NCI-H345 treated with DMSO at 0.1 percent for 48 hours (cell line): ENCODE measurements around the gene FXYD5.
"Not testable (repeated sequence)": the region's sequence is repeated elsewhere in the genome, so short reads cannot be mapped to it uniquely, and the experiment has no call there.

ENCODE experiments used
- DNase-seq: peaks from one replicate; lab custom pipeline; 2025; ENCODE audit not compliant: unreplicated experiment; lab: John Stamatoyannopoulos, UW

FXYD5 gene

DNA sequence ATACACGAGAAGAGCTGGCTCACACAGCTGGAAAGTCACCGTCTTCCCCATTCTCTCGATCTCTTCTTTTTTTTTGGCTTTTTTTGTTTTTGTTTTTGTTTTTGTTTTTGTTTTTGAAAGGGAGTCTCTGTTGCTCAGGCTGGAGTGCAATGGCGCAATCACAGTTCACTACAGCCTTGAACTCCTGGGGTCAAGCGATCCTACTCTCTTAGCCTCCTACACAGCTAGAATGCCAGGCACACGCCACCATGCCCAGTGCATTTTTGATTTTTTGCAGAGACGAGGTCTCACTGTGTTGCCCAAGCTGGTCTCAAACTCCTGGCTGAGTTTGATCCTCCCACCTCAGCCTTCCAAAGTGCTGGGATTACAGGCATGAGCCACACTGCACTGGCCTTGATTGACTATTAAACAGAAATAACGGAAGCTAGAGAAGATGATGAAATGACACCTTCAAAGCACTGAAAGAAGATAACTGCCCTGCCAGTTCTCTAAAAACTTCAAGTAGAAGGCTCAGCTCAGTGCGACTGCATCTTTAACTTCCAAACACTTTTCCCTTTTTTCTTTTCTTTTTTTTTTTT is 34.9 kb upstream of the FXYD5 start:
- DNase-seq, result no peak

DNA sequence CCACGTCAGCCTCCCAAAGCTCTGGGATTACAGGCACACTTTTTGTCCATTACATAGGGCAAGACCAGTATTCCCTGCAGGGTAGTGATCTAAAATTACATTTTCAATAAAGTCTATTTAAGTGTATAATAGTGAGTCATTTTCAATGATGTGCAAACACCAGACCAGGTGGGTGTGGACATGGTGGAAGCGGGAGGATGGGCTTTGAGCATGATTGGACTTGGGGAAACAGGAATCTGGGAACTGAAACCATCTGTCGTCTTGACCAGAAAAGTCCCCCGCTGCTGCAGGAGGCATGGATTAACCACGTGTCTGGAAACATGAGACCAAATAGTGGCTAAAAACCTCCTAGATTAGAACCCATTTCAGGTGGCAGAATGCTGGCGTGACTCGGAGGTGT is 34.0 kb upstream of the FXYD5 start:
- no peak for DNase-seq

DNA sequence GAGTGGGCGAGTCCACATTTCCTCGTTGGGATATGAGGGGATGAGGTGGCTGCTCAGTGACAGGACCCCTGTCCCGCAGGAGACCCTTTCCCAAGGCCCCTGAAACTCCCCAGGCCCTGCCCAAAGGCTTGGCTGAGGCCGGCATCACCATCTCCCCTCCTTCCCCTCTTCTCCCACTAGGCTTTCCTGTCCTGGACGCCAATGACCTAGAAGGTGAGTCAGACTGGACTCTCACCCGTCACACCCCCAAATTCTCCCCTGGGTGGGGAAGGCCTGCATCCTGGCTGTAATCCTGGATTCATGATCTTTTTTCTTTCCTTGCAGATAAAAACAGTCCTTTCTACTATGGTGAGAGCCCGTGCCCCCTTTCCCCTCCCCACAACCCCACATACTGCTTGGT is 33.6 kb upstream of the FXYD5 start:
- DNase-seq, result no peak

DNA sequence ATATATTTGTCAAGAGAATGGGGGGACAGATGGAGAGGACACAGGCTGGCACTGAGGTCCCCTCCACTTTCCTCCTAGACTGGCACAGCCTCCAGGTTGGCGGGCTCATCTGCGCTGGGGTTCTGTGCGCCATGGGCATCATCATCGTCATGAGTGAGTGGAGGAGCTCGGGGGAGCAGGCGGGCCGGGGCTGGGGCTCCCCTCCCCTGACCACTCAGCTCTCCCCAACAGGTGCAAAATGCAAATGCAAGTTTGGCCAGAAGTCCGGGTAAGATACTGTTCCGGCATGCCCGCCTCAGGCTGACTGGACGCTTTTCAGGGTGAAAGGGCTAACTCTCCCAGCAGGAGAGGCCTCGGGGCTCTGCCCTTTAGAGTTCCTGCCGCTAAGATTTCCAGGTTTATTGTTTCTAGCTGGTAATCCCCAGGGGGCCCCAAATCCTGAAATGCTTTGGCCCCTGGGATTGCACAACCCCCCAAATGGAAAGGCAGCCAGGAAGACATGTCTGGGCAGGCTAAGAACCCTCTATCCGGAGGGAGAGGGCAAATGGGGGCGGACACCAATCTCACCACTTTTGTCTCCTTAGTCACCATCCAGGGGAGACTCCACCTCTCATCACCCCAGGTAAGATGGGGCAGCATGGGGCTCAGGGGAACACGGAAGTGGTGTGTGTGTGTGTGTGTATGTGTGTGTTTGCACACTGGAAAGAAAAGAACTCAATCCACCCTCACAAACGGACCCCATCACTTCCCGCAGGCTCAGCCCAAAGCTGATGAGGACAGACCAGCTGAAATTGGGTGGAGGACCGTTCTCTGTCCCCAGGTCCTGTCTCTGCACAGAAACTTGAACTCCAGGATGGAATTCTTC is 31.6 kb upstream of the FXYD5 start:
- no peak for DNase-seq

DNA sequence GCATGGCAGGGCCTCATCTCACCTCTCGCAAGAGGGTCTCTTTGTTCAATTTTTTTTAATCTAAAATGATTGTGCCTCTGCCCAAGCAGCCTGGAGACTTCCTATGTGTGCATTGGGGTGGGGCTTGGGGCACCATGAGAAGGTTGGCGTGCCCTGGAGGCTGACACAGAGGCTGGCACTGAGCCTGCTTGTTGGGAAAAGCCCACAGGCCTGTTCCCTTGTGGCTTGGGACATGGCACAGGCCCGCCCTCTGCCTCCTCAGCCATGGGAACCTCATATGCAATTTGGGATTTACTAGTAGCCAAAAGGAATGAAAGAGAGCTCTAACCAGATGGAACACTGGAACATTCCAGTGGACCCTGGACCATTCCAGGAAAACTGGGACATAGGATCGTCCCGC is 31.0 kb upstream of the FXYD5 start:
- DNase-seq, result no peak

DNA sequence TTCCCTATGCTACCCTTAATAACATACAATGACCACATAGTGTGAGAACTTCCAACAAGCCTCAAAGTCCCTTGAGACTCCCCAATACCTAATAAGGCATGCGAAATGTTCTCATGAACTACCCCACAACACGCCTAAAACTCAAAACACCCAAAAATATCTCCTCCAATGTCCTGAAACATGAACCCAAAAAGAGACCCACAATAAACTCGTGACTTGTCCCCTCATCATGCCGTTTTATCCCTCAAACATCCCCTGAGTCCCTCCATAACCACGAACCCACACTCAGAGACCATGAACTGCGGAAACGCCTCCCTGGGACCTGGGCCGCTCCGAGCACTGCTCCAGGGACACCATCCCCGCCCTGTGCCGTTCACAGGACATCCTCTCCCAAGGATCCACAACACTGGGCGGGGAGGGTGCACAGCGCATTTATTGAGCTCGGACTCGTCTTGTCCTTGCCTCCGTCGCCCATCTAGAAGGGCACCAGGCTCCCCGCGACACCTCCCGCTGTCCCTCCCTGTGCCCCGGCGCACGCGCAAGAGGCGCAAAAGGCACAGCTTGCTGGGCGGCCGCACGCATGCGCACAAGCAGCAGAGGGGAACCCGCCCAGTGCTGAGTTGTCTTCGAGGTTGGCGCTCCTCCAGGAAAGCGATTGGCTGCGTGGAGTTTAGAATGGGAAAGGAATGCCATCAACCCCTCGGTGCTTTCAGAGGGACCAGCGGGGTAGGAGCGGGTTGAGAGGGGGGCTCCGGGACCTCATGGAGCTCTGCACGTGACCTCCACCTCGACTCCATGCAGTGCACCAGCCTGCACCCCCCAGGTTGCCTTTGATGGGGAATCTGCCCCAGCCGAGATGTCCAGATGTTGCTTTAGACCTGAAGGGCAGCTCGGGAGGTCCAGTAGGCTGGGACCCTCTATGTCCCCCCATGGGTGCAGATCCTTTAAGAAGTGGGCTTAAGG is 30.2 kb upstream of the FXYD5 start:
- DNase-seq, result peak; percentile 84

DNA sequence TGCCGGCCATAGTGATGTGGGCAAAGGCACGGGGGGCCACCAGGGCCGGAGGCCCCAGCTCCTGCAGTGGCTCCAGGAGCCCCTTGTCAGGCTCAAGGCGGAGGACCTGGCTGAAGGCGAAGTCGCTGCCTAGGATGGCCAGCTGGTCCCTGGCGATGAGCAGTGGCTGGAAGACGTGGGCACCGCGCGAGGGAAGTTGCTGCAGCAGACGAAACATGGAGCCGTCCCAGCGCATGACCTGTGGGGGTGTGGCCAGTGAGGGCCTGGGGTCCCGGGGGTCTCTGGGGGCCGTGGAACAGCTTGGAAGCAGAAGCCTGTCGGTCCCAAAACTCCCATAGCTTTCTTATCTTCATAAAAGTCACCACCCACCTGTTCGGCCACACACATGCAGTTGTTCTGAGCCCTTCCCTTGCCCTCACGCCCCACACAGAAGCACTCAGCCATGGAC is 29.2 kb upstream of the FXYD5 start:
- DNase-seq, result no peak

DNA sequence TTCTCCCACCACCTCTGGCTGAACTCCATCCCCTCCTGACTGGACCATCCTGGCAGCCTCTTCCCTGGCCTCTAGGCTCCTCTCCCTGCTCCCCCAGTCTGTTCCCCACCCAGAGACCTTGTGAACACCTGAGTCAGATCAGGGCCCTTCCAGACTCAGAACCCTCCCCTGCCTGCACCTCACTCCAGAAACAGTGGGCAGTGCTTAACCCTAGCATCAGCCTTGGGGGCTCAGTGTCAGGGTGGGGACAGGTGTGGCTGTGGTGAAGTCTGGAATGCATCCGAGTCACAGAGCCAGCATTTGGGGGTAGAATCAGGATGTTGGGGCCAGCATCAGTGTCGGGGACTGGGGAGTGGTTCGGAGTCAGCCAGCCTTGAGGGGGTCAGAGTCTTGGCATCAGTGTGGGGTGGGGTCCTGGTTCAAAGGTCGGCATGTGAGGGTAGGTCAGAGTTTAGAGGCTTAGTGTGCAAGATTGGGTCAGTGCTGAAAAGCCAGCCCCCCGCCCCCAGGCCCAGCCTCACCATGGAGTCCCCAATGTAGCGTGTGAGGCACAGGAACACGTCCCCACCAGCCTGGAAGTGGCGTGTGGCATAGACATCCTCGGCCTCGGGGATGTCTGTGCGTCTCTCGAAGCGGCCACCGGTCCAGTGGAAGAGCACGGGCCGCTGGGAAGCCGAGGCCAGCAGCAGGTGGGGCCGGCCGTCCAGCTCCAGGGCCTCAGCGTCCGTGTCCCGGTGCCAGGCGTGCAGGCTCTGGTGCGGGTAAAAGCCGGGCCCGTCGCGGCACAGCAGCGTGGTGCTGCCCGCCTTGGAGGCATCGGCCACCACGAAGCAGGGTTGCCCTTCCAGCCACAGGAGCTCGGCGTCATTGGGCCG is 28.5 kb upstream of the FXYD5 start:
- DNase-seq, result no peak

DNA sequence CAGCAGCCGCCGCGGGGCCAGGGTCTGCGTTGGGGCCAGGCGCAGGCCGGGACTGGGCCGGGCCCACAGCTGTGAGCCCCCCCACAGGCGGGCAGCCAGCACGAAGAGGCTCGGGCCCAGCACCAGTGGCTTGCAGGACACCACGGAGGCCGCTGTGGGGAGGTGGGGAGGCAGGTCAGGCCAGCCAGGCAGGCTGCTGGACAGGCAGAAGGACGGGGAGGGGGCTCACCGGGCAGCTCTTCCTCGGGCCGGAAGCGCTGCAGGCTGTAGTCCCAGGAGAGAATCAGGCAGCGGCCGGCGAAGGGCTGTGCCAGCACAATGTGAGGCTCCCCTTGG is 27.9 kb upstream of the FXYD5 start:
- DNase-seq, result no peak

DNA sequence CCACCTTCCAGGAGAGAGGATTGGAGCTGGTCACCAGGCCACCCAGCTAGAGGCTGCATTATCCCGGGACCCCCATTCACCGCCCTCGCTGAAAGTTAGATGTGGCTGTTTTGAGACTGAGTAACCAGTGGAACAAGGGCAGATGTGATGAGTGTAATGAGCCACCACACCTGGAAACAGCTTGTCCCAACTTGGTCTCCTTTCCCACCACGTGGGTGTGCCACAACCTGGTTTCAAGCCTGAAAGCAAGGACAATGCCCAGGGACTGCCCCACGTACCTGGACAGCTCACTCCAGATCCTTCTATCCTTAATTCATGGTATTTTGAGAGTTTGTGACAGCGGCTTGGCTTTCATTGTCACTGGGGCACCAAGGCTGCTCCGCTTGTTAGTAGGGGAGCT is 26.7 kb upstream of the FXYD5 start:
- no peak for DNase-seq

DNA sequence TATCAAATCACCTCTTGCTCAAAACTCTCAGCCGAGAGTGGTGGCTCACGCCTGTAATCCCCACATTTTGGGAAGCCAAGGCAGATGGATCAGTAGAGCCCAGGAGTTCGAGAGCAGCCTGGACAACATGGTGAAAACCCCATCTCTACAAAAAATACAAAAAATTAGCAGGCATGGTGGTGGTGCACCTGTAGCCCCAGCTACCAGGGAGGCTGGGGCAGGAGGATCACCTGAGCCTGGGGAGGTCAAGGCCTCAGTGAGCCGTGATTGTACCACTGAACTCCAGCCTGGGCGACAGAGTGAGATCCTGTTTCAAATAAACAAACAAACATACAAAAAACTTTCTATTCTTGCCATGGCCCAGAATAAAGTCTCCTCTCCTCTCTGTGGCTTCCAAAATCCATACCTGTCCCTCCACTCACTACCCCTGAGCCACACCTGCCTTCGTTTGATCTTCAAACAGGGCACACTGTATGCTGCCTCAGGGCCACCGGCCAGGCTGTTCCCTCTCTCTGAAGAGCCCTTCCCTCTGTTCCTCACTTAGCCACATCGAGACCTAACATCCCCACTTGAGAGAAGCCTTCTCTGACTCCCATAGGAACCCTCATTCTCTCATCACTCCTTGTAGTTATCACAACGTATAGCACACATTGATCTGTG is 26.0 kb upstream of the FXYD5 start:
- no peak for DNase-seq

DNA sequence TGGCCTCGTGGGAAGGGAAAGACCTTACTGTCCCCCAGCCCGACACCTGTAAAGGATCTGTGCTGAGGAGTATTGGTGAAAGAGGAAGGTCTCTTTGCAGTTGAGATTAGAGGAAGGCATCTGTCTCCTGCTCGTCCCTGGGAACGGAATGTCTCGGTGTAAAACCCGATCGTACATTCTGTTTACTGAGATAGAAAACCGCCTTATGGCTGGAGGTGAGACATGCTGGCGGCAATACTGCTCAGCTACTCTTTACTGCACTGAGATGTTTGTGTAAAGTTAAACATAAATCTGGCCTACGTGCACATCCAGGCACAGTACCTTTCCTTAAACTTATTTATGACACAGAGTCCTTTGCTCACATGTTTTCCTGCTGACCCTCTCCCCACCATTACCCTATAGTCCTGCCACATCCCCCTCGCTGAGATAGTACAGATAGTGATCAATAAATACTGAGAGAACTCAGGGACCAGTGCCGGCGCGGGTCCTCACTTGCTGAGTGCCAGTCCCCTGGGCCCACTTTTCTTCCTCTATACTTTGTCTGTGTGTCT is 24.7 kb upstream of the FXYD5 start:
- not testable (repeated sequence) for DNase-seq

DNA sequence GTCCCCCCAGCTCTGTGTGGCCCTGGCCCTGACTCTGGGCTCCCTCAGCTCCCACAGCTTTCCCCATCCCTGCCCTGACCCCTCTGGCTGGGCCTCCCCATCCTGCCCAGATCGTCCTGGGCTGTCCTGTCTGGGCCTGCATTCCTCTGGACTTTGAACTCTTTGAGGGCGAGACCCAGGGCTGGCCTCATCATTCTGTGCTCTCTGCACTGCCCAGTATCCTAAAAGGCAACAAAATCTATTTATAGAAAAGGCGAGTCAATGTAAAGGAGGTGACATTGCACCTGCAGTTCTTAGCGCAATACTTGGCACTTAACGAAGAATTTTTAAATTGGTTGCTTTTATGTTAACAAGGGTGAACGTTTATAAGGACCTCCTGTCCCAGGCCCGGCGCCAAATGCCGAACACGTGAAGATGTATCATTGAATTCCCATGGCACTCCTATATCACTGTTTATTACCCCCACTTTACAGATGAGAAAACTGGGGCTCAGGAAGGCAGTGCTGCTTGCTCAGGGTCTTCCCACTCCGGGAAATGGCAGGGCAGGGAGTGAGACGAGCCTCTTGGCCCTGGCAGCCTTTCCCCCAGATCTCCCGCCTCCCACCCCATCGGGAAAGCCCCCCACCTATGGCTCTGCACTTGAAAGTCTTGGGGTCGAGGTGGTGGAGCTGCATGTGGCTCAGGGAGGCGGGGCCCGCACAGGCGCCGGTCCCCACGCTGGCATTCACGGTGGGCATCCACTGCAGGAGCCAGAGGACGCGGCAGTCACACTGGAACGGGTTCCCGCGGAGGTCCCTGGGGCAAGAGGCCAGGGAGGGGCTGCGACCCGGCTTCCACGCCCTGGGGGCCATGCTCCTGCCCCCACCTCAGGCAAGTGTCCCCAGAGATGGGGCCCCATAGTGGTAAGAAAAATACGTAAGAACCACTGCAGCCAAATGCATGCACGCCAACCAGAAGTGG is 23.5 kb upstream of the FXYD5 start:
- DNase-seq, result no peak

DNA sequence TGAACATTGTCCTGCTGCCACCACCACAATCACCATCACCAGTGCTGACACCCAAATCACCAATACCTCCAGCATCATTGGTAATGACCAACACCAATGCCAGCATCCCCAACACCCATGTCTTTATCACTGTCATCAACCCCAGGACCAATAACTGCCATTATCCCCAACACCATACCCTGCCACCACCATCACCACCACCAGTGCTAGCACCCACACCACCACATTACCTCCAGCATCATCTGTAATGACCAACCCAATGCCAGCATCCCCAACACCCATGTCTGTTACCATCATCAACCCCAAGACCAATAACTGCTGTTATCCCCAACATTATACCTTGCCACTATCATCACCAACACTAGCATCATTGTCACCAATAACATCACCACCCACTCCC is 22.3 kb upstream of the FXYD5 start:
- no peak for DNase-seq

DNA sequence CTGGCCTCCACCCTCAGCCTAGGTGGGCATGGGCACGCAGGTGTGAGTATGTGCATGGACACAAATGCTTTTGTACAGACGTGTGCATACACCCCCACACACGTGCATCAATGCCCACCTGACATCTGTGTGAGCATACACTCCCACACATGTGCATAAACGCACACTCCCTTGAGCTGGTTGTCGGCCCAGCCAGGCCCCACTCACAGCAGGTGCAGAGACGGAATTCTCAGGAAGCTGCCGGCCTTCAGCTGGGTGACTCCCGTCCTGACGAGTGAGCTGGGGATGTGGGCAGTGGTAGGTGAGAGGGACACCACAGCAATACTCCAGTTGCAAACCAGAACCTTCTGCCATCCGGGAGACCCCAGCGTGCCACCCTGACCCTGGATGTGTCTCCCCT is 20.7 kb upstream of the FXYD5 start:
- DNase-seq, result no peak

DNA sequence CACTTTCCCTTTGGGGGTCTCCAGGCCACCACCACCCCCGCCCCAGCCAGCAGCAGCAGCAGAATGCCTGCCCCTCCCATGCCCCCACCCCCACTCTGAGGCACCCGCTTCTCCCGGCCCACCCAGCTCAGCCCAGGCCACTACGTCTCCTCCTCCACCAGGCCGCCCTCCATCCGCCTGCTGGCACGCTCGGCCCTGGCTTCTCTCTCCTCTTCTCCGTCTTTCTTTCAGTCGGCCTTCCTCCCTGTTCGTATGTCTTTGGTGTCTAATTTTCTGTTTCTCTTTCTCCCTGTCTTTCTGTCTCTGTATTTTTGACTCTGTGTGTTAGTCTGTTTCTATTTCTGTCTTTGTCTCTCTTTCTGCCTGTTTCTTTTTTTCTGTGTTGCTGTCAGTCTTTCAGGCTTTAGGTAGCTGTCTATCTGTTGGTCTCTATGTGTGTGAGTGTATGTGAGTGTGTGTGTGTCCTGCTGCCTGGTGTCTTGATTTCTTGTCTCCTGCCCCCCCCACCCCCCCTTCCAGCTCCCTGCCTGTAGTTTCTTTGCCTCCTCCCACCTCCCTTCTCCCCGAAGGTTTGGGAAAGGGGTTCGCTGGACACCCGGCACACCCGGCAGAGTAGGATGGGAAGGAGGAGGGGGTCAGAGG is 19.8 kb upstream of the FXYD5 start, which contains the start of gene LGI4:
Gene LGI4, minus strand, starts transcription at position 459 of the 642 bp plus-strand sequence. Its CDS starts 379 bp downstream, at position 80.
- no peak for DNase-seq

DNA sequence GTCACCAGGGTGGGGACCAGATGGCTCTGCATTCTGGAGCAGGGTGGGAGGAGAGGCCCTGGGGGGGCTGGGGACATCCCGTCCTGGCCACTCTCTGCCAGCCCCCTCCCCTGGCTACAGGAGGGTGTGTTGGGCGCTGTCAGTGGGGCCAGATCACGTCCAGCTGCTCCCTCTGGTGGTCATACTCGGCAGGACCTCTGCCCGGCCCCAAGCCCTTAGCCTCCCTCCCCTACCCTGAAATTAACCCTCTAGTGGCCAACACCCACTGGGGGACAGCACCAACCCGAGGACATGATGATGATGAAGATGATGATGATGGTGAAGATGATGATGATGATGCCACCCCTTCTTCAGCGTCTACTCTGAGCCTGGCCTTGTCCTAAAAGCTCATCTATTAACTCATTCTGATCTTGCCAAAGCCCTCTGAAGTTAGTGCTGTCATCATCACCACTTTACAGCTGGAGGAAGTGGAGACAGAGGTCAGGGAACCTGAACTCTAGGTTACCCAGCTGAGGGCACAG is 19.1 kb upstream of the FXYD5 start:
- peak; percentile 46 for DNase-seq

DNA sequence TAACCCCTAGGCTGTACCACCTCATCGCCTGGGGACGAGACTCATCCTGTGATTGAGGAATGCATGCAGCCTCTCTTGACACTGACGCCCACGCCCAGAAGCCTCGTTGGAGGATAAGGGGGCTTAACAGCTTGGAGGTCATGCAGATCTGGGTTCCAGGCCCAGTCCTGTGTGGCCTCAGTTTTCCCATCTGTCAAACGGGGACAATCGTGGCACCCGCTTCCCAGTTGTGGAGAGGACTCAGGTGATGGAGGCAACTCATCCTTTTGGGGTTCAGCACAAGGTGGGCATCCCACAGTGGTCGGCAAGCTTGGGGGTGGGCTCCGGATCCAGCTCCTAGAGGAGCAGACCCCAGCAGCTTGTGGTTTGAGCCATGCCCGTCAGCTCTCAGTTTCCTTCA is 18.3 kb upstream of the FXYD5 start:
- DNase-seq, result no peak
